WTC11 (cell line): ENCODE data around the gene DNMT3A. TPM values are rescaled to one million over a fixed set of nuclear protein-coding genes. Genes with fewer than 3 reads are reported as not detected.

ENCODE experiments used
- ATAC-seq: fragments of 200-7000 bp; cut with Tn5 transposase; 2 replicates; pipeline ENCODE4 v1.10.0; 2021; ENCODE audit warnings: mild to moderate bottlenecking, moderate library complexity
- CTCF ChIA-PET: fragments of 300-600 bp; sonication (Branson Sonifier 250); formaldehyde crosslinking; loops from one replicate; lab custom pipeline; 2021; ENCODE audit warnings: antibody characterized with exemption; lab: Charles Lee
- POLR2A ChIA-PET: fragments of 350-600 bp; sonication (Branson Sonifier 250); formaldehyde crosslinking; loops from one replicate; lab custom pipeline; 2021; ENCODE audit warnings: antibody characterized with exemption; lab: Charles Lee
- DNase-seq: peaks from one replicate; pipeline ENCODE4 v3.0.0; 2021; ENCODE audit warnings: low spot score
- H3K27ac Mint-ChIP-seq: 2 replicates; pipeline ENCODE4 v1.8.0; 2021; ENCODE audit warnings: mixed read lengths
- H3K27me3 Mint-ChIP-seq: 2 replicates; pipeline ENCODE4 v1.8.0; 2021; ENCODE audit warnings: low read depth, mild to moderate bottlenecking, moderate library complexity, mixed read lengths
- H3K36me3 Mint-ChIP-seq: 2 replicates; pipeline ENCODE4 v1.8.0; 2021; ENCODE audit warnings: mixed read lengths
- H3K4me1 Mint-ChIP-seq: 2 replicates; pipeline ENCODE4 v1.8.0; 2022; ENCODE audit warnings: mixed read lengths
- H3K4me3 Mint-ChIP-seq: 2 replicates; pipeline ENCODE4 v1.8.0; 2021; ENCODE audit warnings: mild to moderate bottlenecking, moderate library complexity, mixed read lengths
- H3K9me3 Mint-ChIP-seq: 2 replicates; pipeline ENCODE4 v1.8.0; 2021; ENCODE audit warnings: mixed read lengths
- ATF1 ChIP-seq: sonication (generic); formaldehyde crosslinking; IDR thresholded peaks from 2 replicates; pipeline ENCODE4 v1.8.1; 2023; ENCODE audit warnings: mild to moderate bottlenecking, moderate library complexity, missing genetic modification reagents
- CREM ChIP-seq: sonication (generic); formaldehyde crosslinking; IDR thresholded peaks from 2 replicates; pipeline ENCODE4 v1.8.1; 2022; ENCODE audit warnings: mild to moderate bottlenecking, missing genetic modification reagents, moderate library complexity
- ELF4 ChIP-seq: sonication (generic); formaldehyde crosslinking; IDR thresholded peaks from 2 replicates; pipeline ENCODE4 v1.8.1; 2022; ENCODE audit warnings: low read depth, mild to moderate bottlenecking, moderate library complexity, missing genetic modification reagents
- EMX1 ChIP-seq: fragments of 250-450 bp; sonication (Bioruptor Pico); IDR thresholded peaks from 2 replicates; pipeline ENCODE4 v1.8.0; 2021; ENCODE audit warnings: mild to moderate bottlenecking
- ESRRA ChIP-seq: sonication (generic); formaldehyde crosslinking; IDR thresholded peaks from 2 replicates; pipeline ENCODE4 v1.8.1; 2022; ENCODE audit warnings: mild to moderate bottlenecking, missing genetic modification reagents, borderline replicate concordance
- JUN ChIP-seq: sonication (generic); formaldehyde crosslinking; IDR thresholded peaks from 2 replicates; pipeline ENCODE4 v1.8.0; 2023; ENCODE audit warnings: mild to moderate bottlenecking, missing genetic modification reagents
- NR3C1 ChIP-seq: sonication (generic); formaldehyde crosslinking; conservative IDR thresholded peaks from 2 replicates; pipeline ENCODE4 v1.8.1; 2023; ENCODE audit warnings: low read depth, mild to moderate bottlenecking, missing genetic modification reagents
- ZBTB21 ChIP-seq: sonication (generic); formaldehyde crosslinking; IDR thresholded peaks from 2 replicates; pipeline ENCODE4 v1.8.1; 2023; ENCODE audit warnings: mild to moderate bottlenecking, missing genetic modification reagents, borderline replicate concordance
- ZNF219 ChIP-seq: sonication (generic); formaldehyde crosslinking; IDR thresholded peaks from 2 replicates; pipeline ENCODE4 v1.8.0; 2023; ENCODE audit warnings: missing genetic modification reagents, mild to moderate bottlenecking, borderline replicate concordance
- ZNF416 ChIP-seq: fragments of 250-450 bp; sonication (Bioruptor Pico); IDR thresholded peaks from 2 replicates; pipeline ENCODE4 v1.9.0; 2021; ENCODE audit warnings: mild to moderate bottlenecking, inconsistent platforms
- total RNA-seq: library from RNA; stranded (reverse); gene quantifications from 3 replicates; pipeline ENCODE4 v1.2.3, GENCODE V29; 2021
- TF ChIP-seq, protein P1 (sequence below): sonication (generic); formaldehyde crosslinking; IDR thresholded peaks from 2 replicates; pipeline ENCODE4 v1.8.0; 2022; ENCODE audit warnings: mild to moderate bottlenecking, missing genetic modification reagents
- TF ChIP-seq, protein P2 (sequence below): fragments of 250-450 bp; sonication (Bioruptor Pico); IDR thresholded peaks from 2 replicates; pipeline ENCODE4 v1.8.0; 2021; ENCODE audit warnings: mild to moderate bottlenecking
- TF ChIP-seq, protein P3 (sequence below): sonication (generic); formaldehyde crosslinking; IDR thresholded peaks from 2 replicates; pipeline ENCODE4 v1.8.1; 2022; ENCODE audit warnings: mild to moderate bottlenecking, missing genetic modification reagents, moderate library complexity, borderline replicate concordance
- TF ChIP-seq, protein P4 (sequence below): sonication (generic); formaldehyde crosslinking; IDR thresholded peaks from 2 replicates; pipeline ENCODE4 v1.8.0; 2023; ENCODE audit warnings: missing genetic modification reagents
- TF ChIP-seq, protein P5 (sequence below): fragments of 250-450 bp; sonication (Bioruptor Pico); IDR thresholded peaks from 2 replicates; pipeline ENCODE4 v2.1.2; 2022; ENCODE audit warnings: mild to moderate bottlenecking, moderate library complexity
- TF ChIP-seq, protein P6 (sequence below): fragments of 200-600 bp; IDR thresholded peaks from 2 replicates; pipeline ENCODE4 v1.8.0; 2022; ENCODE audit warnings: antibody characterized with exemption
- TF ChIP-seq, protein P7 (sequence below): fragments of 250-450 bp; sonication (Bioruptor Pico); conservative IDR thresholded peaks from 2 replicates; pipeline ENCODE4 v1.9.0; 2021; ENCODE audit warnings: mild to moderate bottlenecking
- TF ChIP-seq, protein P8 (sequence below): sonication (generic); formaldehyde crosslinking; IDR thresholded peaks from 2 replicates; pipeline ENCODE4 v1.8.0; 2022; ENCODE audit warnings: mild to moderate bottlenecking, missing genetic modification reagents
- TF ChIP-seq, protein P9 (sequence below): sonication (generic); formaldehyde crosslinking; IDR thresholded peaks from 2 replicates; pipeline ENCODE4 v1.8.1; 2022; ENCODE audit warnings: low read depth, missing genetic modification reagents, borderline replicate concordance

DNMT3A gene
- total RNA-seq, 1 experiment from 2014 or later = 154 TPM

DNA sequence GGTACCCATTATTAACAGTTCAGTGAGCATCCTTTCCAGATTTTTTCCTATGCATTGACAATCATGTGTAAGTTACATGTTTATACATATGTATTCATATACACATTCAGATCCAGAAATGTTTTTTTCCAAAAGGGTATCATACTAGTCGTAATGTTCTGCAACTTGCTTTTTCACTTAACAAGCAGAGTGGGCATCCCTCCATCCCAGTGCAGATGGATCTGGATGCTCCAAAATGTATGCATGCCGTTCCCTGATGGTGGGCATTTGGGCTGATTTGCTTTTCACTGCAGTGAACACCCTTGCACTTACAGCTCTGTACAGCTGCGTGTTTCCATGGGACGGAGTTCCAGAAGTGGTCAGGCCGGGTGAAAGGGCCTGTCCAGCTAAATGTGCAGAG is 57.0 kb downstream of the DNMT3A start:
- Mint-ChIP-seq H3K36me3 (peaks cover 5% of the 10 kb centered on the region; the same call in 1 of the 2 replicates), H3K27ac (no peak overlapping the region), H3K9me3 (no peaks in the 10 kb centered on the region), H3K4me3 (no peak overlapping the region), H3K27me3 (no peaks in the 10 kb centered on the region), H3K4me1 (peaks cover 42% of the 10 kb centered on the region)
- DNase-seq (no peak), ATAC-seq (no peak)
- POLR2A ChIA-PET = no interaction called here
- TF ChIP-seq, protein P1, sequence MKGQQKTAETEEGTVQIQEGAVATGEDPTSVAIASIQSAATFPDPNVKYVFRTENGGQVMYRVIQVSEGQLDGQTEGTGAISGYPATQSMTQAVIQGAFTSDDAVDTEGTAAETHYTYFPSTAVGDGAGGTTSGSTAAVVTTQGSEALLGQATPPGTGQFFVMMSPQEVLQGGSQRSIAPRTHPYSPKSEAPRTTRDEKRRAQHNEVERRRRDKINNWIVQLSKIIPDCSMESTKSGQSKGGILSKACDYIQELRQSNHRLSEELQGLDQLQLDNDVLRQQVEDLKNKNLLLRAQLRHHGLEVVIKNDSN = no peak
- TF ChIP-seq ZBTB21 (CRISPR knock-in tag) = no peak
- TF ChIP-seq ELF4 (CRISPR knock-in tag) = no peak
- no peak for TF ChIP-seq ESRRA
- TF ChIP-seq, protein P2, sequence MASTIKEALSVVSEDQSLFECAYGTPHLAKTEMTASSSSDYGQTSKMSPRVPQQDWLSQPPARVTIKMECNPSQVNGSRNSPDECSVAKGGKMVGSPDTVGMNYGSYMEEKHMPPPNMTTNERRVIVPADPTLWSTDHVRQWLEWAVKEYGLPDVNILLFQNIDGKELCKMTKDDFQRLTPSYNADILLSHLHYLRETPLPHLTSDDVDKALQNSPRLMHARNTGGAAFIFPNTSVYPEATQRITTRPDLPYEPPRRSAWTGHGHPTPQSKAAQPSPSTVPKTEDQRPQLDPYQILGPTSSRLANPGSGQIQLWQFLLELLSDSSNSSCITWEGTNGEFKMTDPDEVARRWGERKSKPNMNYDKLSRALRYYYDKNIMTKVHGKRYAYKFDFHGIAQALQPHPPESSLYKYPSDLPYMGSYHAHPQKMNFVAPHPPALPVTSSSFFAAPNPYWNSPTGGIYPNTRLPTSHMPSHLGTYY = no peak
- TF ChIP-seq, protein P3, sequence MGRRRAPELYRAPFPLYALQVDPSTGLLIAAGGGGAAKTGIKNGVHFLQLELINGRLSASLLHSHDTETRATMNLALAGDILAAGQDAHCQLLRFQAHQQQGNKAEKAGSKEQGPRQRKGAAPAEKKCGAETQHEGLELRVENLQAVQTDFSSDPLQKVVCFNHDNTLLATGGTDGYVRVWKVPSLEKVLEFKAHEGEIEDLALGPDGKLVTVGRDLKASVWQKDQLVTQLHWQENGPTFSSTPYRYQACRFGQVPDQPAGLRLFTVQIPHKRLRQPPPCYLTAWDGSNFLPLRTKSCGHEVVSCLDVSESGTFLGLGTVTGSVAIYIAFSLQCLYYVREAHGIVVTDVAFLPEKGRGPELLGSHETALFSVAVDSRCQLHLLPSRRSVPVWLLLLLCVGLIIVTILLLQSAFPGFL = no peak
- TF ChIP-seq, protein P4, sequence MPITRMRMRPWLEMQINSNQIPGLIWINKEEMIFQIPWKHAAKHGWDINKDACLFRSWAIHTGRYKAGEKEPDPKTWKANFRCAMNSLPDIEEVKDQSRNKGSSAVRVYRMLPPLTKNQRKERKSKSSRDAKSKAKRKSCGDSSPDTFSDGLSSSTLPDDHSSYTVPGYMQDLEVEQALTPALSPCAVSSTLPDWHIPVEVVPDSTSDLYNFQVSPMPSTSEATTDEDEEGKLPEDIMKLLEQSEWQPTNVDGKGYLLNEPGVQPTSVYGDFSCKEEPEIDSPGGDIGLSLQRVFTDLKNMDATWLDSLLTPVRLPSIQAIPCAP (CRISPR knock-in tag) = no peak
- no peak for TF ChIP-seq ZNF219 (CRISPR knock-in tag)
- TF ChIP-seq, protein P5, sequence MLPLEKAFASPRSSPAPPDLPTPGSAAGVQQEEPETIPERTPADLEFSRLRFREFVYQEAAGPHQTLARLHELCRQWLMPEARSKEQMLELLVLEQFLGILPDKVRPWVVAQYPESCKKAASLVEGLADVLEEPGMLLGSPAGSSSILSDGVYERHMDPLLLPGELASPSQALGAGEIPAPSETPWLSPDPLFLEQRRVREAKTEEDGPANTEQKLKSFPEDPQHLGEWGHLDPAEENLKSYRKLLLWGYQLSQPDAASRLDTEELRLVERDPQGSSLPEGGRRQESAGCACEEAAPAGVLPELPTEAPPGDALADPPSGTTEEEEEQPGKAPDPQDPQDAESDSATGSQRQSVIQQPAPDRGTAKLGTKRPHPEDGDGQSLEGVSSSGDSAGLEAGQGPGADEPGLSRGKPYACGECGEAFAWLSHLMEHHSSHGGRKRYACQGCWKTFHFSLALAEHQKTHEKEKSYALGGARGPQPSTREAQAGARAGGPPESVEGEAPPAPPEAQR (CRISPR knock-in tag) = no peak
- no peak for TF ChIP-seq JUN (CRISPR knock-in tag)
- no peak for TF ChIP-seq NR3C1
- TF ChIP-seq CREM = no peak
- TF ChIP-seq, protein P6, sequence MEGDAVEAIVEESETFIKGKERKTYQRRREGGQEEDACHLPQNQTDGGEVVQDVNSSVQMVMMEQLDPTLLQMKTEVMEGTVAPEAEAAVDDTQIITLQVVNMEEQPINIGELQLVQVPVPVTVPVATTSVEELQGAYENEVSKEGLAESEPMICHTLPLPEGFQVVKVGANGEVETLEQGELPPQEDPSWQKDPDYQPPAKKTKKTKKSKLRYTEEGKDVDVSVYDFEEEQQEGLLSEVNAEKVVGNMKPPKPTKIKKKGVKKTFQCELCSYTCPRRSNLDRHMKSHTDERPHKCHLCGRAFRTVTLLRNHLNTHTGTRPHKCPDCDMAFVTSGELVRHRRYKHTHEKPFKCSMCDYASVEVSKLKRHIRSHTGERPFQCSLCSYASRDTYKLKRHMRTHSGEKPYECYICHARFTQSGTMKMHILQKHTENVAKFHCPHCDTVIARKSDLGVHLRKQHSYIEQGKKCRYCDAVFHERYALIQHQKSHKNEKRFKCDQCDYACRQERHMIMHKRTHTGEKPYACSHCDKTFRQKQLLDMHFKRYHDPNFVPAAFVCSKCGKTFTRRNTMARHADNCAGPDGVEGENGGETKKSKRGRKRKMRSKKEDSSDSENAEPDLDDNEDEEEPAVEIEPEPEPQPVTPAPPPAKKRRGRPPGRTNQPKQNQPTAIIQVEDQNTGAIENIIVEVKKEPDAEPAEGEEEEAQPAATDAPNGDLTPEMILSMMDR = no peak
- TF ChIP-seq, protein P7, sequence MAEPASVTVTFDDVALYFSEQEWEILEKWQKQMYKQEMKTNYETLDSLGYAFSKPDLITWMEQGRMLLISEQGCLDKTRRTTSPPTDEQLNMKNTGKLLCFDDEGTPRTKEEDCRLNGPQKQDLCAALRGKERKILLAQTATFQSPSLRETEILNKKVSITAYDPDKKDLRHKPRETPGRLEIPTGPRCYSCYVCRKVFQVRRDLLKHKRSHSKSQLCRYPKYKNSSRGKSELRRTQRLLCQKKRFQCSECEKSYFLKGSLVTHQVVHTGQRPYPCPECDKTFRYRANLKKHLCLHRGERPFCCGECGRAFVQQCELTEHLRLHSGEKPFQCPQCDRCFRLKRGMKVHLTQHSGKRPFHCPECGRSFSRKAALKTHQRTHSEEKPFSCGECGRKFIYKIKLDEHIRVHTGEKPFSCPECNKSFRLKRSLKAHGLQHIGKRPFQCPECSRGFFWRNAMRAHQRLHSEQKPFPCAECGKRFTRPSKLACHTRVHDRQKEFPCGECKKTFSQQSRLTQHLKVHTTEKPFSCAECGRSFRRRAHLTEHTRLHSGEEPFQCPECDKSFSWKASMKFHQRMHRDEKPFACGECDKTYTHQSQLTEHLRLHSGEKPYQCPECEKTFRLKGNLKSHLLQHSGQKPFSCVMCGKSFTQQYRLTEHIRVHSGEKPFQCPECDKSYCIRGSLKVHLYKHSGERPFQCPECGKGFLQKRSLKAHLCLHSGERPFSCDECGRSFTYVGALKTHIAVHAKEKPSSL = no peak
- no peak for TF ChIP-seq ZNF416
- TF ChIP-seq, protein P8, sequence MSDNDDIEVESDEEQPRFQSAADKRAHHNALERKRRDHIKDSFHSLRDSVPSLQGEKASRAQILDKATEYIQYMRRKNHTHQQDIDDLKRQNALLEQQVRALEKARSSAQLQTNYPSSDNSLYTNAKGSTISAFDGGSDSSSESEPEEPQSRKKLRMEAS (CRISPR knock-in tag) = no peak
- TF ChIP-seq, protein P9, sequence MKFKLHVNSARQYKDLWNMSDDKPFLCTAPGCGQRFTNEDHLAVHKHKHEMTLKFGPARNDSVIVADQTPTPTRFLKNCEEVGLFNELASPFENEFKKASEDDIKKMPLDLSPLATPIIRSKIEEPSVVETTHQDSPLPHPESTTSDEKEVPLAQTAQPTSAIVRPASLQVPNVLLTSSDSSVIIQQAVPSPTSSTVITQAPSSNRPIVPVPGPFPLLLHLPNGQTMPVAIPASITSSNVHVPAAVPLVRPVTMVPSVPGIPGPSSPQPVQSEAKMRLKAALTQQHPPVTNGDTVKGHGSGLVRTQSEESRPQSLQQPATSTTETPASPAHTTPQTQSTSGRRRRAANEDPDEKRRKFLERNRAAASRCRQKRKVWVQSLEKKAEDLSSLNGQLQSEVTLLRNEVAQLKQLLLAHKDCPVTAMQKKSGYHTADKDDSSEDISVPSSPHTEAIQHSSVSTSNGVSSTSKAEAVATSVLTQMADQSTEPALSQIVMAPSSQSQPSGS (CRISPR knock-in tag) = no peak
- no peak for TF ChIP-seq ATF1 (CRISPR knock-in tag)
- no peak for TF ChIP-seq EMX1
- CTCF ChIA-PET = interaction anchor here (0.6 to 1.8 kb wide), 4 partner anchors 25 to 77 kb away, joined by 3 to 5 read pairs (median 4); no protein-coding TSS in a partner anchor
